OCI-LY1 (cell line): Measurements from ENCODE around the gene MARCHF5.
"Not testable (repeated sequence)": the region's sequence is repeated elsewhere in the genome, so short reads cannot be mapped to it uniquely, and the experiment has no call there.

Experiments
- H2AFZ ChIP-seq: fragments of 200-600 bp; sonication (generic), shearing (Covaris generic); 2 replicates; pipeline ENCODE4 v1.6.0; 2014; ENCODE audit warnings: antibody characterized with exemption, mild to moderate bottlenecking, low read length
- H3F3A ChIP-seq: fragments of 200-600 bp; sonication (generic), shearing (Covaris generic); 2 replicates; pipeline ENCODE4 v1.6.0; 2014; ENCODE audit warnings: mild to moderate bottlenecking, antibody characterized with exemption, low read length, moderate library complexity; ENCODE audit not compliant: insufficient read depth
- H3K27ac ChIP-seq: fragments of 200-600 bp; sonication (generic); 2 replicates; pipeline ENCODE4 v1.5.1; 2014; ENCODE audit warnings: low read length, mixed run types, mild to moderate bottlenecking, low read depth; ENCODE audit not compliant: poor library complexity, severe bottlenecking
- H3K27me3 ChIP-seq: fragments of 200-600 bp; sonication (generic); 2 replicates; pipeline ENCODE4 v1.6.0; 2014; ENCODE audit warnings: antibody characterized with exemption, mild to moderate bottlenecking, low read length, moderate library complexity; ENCODE audit not compliant: insufficient read depth
- H3K36me3 ChIP-seq: fragments of 200-600 bp; sonication (generic); 2 replicates; pipeline ENCODE4 v1.6.1; 2014; ENCODE audit warnings: mild to moderate bottlenecking, antibody characterized with exemption, low read length, moderate library complexity, mixed read lengths; ENCODE audit not compliant: insufficient read depth
- H3K4me1 ChIP-seq: fragments of 200-600 bp; sonication (generic); 2 replicates; pipeline ENCODE4 v1.5.1; 2014; ENCODE audit warnings: mild to moderate bottlenecking, low read length, moderate library complexity; ENCODE audit not compliant: insufficient read depth, severe bottlenecking
- H3K4me2 ChIP-seq: fragments of 200-600 bp; sonication (generic), shearing (Covaris generic); 2 replicates; pipeline ENCODE4 v1.6.1; 2014; ENCODE audit warnings: low read length
- H3K4me3 ChIP-seq: fragments of 200-600 bp; sonication (generic); 2 replicates; pipeline ENCODE4 v1.5.1; 2014; ENCODE audit warnings: low read length, low read depth, mild to moderate bottlenecking, mixed read lengths; ENCODE audit not compliant: poor library complexity, severe bottlenecking
- H3K79me2 ChIP-seq: fragments of 200-600 bp; shearing (Covaris generic); 2 replicates; pipeline ENCODE4 v1.6.1; 2016; ENCODE audit warnings: mixed run types, low read length, mixed read lengths; ENCODE audit not compliant: insufficient read depth
- H3K9ac ChIP-seq: fragments of 200-600 bp; sonication (generic), shearing (Covaris generic); 2 replicates; pipeline ENCODE4 v1.6.1; 2014; ENCODE audit warnings: mild to moderate bottlenecking, low read length, mixed read lengths
- H3K9me2 ChIP-seq: fragments of 200-600 bp; sonication (generic), shearing (Covaris generic); 2 replicates; pipeline ENCODE4 v1.6.1; 2014; ENCODE audit warnings: low read depth, mild to moderate bottlenecking, low read length, mixed read lengths
- H3K9me3 ChIP-seq: fragments of 200-600 bp; shearing (Covaris generic); 2 replicates; pipeline ENCODE4 v1.6.1; 2014; ENCODE audit warnings: low read length, mixed read lengths
- H4K20me1 ChIP-seq: fragments of 200-600 bp; sonication (generic), shearing (Covaris generic); 2 replicates; pipeline ENCODE4 v1.6.0; 2016; ENCODE audit warnings: mild to moderate bottlenecking, low read length; ENCODE audit not compliant: insufficient read depth
- EZH2 ChIP-seq: fragments of 200-600 bp; sonication (generic), shearing (Covaris generic); IDR thresholded peaks from 2 replicates; pipeline ENCODE4 v1.8.0; 2017; ENCODE audit warnings: borderline replicate concordance, mixed run types, mild to moderate bottlenecking, antibody characterized with exemption, low read length, moderate library complexity, mixed read lengths
- TF ChIP-seq, protein P1 (sequence below): fragments of 200-600 bp; sonication (generic), shearing (Covaris generic); IDR thresholded peaks from 2 replicates; pipeline ENCODE4 v1.5.1; 2017; ENCODE audit warnings: mild to moderate bottlenecking, antibody characterized with exemption, low read length, moderate library complexity, mixed read lengths

The MARCHF5 gene

DNA sequence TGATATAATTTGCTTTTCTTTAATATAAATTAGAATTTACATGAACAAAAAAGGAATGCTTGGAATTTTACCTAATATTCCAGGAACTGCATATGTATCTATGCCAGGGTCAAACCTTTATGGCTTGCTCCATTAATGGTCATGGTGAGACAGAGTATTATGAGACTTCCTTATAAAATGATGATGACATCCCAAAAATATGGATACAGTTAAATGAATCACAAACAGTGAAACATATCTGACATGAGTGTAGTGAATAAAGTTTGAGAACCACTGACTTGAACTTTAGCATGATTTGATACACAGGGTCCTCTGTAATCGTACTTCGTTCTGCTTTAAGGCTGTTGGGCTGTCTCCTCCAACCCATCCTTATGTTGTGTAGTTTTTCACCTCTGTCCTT is 51.8 kb downstream of the MARCHF5 start:
- Histone ChIP-seq H4K20me1 (no peaks in the 10 kb centered on the region), H3K9me3 (no peaks in the 10 kb centered on the region), H3F3A (no peaks in the 10 kb centered on the region), H3K36me3 (no peaks in the 10 kb centered on the region), H3K4me2 (no peak overlapping the region), H3K9ac (no peak overlapping the region), H3K27ac (no peak overlapping the region), H3K79me2 (no peaks in the 10 kb centered on the region), H3K27me3 (no peaks in the 10 kb centered on the region), H3K9me2 (no peaks in the 10 kb centered on the region), H3K4me1 (no peaks in the 10 kb centered on the region), H3K4me3 (no peak overlapping the region), H2AFZ (no peak overlapping the region)
- TF ChIP-seq EZH2, result no peak
- TF ChIP-seq, protein P1, sequence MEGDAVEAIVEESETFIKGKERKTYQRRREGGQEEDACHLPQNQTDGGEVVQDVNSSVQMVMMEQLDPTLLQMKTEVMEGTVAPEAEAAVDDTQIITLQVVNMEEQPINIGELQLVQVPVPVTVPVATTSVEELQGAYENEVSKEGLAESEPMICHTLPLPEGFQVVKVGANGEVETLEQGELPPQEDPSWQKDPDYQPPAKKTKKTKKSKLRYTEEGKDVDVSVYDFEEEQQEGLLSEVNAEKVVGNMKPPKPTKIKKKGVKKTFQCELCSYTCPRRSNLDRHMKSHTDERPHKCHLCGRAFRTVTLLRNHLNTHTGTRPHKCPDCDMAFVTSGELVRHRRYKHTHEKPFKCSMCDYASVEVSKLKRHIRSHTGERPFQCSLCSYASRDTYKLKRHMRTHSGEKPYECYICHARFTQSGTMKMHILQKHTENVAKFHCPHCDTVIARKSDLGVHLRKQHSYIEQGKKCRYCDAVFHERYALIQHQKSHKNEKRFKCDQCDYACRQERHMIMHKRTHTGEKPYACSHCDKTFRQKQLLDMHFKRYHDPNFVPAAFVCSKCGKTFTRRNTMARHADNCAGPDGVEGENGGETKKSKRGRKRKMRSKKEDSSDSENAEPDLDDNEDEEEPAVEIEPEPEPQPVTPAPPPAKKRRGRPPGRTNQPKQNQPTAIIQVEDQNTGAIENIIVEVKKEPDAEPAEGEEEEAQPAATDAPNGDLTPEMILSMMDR, result no peak

DNA sequence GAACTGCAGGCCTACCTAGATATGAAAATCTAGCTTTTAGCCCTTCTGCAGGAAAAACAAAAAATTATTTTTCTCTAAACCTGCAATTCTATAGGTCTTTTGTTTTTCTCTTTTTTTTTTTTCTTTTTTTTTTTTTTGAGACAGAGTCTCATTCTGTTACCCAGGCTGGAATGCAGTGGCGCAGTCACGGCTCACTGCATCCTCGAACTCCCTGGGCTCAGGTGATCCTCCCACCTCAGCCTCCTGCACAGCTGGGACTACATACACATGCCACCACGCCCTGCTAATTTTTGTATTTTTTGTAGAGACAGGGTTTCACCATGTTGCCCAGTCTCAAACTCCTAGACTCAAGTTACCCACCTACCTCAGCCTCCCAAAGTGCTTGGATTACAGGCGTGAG is 54.6 kb downstream of the MARCHF5 start:
- H3K27ac ChIP-seq, H4K20me1 ChIP-seq, H3K4me2 ChIP-seq, H3K9me3 ChIP-seq, H3K79me2 ChIP-seq, H3K27me3 ChIP-seq, H3K9ac ChIP-seq, H3K4me1 ChIP-seq, H2AFZ ChIP-seq, H3K9me2 ChIP-seq, H3K4me3 ChIP-seq, H3F3A ChIP-seq, H3K36me3 ChIP-seq: not testable (repeated sequence)

DNA sequence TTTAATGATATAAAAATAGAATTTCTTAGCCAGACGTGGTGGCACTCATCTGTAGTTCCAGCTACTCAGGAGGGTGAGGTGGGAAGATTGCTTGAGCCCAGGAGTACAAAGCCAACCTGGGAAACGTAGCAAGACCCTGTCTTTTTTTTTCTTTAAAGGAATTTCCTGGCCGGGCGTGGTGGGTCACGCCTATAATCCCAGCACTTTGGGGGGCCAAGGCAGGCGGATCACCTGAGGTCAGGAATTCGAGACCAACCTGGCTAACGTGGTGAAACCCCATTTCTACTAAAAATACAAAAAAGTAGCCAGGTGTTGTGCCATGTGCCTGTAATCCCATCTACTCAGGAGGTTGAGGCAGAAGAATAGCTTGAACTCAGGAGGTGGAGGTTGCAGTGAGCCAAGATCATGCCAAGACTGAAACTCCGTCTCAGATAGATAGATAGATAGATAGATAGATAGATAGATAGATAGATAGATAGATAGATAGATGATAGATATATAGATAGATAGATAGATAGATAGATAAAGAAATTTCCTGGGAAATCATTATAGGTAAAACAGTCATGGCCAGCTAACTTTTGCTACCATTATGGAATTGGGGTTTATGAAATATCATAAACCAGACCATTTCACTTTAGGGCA is 56.2 kb downstream of the MARCHF5 start:
- not testable (repeated sequence) for H3K9me3 ChIP-seq, H2AFZ ChIP-seq, H3F3A ChIP-seq, H3K9me2 ChIP-seq, H3K4me2 ChIP-seq, H3K27ac ChIP-seq, H3K27me3 ChIP-seq, H3K4me3 ChIP-seq, H4K20me1 ChIP-seq, H3K9ac ChIP-seq, H3K79me2 ChIP-seq, H3K36me3 ChIP-seq, H3K4me1 ChIP-seq

DNA sequence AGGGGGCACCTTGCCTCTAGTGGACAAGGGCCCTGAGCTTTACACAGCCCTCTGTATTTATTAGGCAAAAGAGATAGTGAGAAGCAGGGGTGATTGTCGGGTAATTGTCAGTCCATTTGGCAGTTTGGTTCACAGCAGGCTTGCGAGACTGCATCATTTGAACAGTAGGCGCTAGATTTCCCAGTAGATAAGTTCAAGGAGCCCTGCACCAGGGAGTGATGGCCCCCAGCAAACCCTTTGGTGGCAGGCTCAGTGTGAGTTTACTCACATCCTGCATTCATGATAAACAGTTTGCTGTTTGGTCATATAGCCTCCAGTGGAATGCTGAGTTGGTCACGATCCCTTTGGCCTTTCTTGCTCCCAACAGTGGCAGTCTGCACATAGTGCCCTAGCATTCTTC is 59.4 kb downstream of the MARCHF5 start:
- Histone ChIP-seq H3K36me3 (peaks cover 8% of the 10 kb centered on the region; the same call in 1 of the 2 replicates), H3K27ac (no peak overlapping the region), H3K9ac (no peak overlapping the region), H3K27me3 (no peaks in the 10 kb centered on the region), H3K79me2 (no peaks in the 10 kb centered on the region), H3K9me3 (no peaks in the 10 kb centered on the region), H3K4me2 (no peak overlapping the region), H3K9me2 (no peaks in the 10 kb centered on the region), H4K20me1 (no peaks in the 10 kb centered on the region), H2AFZ (no peak overlapping the region), H3K4me3 (no peak overlapping the region), H3K4me1 (no peaks in the 10 kb centered on the region), H3F3A (no peaks in the 10 kb centered on the region)
- TF ChIP-seq EZH2, result no peak
- TF ChIP-seq, protein P1, result no peak
